Transverse colon (tissue), 3 donors: ENCODE results near the gene STK4.

Experiments used
- CTCF ChIP-seq, 5 experiments: fragments of 200-600 bp in 3 of 5; fragments of 450-650 bp in 2 of 5; sonication (generic) in 3 of 5; IDR thresholded peaks; 1 replicate in 2 of 5; 2 replicates in 3 of 5; pipeline ENCODE4 v1.5.1; 2016 to 2017; ENCODE audit warnings: antibody characterized with exemption in 5 of 5, inconsistent platforms in 3 of 5, mild to moderate bottlenecking in 2 of 5, moderate library complexity in 1 of 5
- EP300 ChIP-seq: sonication (generic); formaldehyde crosslinking; IDR thresholded peaks from one replicate; pipeline ENCODE4 v1.6.1; 2017; ENCODE audit warnings: antibody characterized with exemption, low read depth
- POLR2A ChIP-seq: fragments of 450-650 bp; IDR thresholded peaks from one replicate; pipeline ENCODE4 v1.6.1; 2016; ENCODE audit warnings: antibody characterized with exemption, mild to moderate bottlenecking, moderate library complexity

- TF ChIP-seq EP300 (no peak), POLR2A (no peak), CTCF (IDR thresholded peaks at IDR 0.05) (no peak)
These were observed 17.8 kb upstream of the STK4 start for GRCh38 chr20:44948513-44948912.
